ENCODE data around the gene OSTN. TPM values are rescaled to one million over a fixed set of nuclear protein-coding genes. Genes with fewer than 3 reads are reported as not detected.
"Not testable (repeated sequence)": the region's sequence is repeated elsewhere in the genome, so short reads cannot be mapped to it uniquely, and the experiment has no call there.

OSTN gene
- total RNA-seq, 1 donor from 2014 or later, result 15.1 TPM

DNA sequence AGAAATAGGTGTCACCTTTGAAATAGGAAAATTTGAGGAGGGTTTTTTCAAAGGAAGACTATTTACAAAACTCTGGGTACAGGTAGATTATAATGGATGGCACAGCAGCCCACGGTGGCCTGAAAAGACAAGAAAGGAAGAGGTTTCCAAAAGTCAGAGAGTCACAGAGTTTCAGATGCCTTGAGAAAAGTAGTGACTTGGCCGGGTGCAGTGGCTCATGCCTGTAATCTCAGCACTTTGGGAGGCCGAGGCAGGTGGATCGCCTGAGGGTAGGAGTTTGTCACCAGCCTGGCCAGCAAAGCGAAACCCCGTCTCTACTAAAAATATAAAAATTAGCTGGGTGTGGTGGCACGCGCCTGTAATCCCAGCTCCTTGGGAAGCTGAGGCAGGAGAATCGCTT is 35.2 kb downstream of the OSTN start:
- no peak for FAIRE-seq
- DNase-seq (ENCODE audit: low spot score in 2 of 2), result no peak

DNA sequence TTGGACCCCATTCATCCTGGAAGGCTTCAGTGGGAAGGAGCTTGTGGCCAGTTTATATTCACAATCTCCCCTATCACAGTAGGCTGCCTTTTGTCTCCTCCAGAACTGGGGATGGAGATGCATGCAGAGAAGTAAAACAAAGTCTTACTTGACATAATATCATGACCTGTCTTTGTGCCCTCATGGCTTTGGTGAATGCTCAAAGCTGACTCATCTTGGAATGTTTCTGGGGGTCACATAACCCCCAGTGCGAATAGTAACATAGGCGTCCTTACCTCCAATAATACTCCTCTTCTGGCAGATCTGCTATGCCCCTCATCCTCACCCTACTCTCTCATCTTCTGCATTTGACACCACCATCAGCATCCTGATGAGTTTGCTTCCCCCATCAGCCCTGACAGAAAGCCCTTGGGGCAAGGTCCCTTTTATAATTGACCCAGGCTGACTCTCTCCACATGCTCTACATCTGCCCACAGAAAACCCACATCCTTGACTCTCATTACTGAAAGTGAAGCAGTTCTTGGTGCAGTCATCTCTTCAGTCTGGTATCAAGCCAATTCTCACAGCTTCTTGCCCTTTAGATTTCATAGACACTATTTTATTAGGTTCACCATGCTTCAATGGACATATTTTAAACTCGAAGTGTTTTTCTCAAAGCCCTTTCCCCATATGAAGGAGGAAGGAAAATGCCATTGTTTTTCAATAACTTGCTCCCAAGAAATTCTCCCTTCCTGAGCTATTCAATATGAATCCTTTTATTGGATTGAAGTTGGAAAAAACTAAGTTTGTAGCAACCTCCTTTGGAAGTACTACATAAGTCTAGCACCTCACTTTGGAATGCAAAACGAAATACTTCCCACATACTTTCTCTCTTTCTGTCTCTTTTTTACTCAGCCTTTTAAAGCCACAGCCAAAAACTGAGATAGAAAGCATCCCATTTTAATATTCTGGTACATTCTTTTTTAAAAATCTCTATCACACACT is 36.6 kb downstream of the OSTN start:
- FAIRE-seq (no peak), DNase-seq (ENCODE audit: low spot score in 2 of 2) (no peak)

DNA sequence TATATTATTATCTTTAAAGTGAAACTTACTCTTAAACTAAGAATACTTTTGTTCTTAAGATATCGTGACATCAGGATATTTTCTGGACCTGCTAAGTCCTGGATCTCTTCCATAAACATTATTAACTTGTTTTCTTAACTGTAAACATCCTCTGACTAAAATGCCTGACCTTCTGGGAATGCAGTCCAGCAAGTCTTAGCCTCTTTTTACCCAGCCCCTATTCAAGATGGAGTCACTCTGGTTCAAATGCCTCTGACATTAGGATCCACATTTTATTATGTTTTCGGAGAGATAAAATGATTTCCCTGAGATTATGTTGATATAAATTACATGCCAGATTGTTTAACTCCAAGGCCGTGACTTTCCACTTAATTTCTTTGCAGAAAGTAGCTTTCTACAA is 37.6 kb downstream of the OSTN start:
- FAIRE-seq (no peak), DNase-seq (ENCODE audit: low spot score in 2 of 2) (no peak)

DNA sequence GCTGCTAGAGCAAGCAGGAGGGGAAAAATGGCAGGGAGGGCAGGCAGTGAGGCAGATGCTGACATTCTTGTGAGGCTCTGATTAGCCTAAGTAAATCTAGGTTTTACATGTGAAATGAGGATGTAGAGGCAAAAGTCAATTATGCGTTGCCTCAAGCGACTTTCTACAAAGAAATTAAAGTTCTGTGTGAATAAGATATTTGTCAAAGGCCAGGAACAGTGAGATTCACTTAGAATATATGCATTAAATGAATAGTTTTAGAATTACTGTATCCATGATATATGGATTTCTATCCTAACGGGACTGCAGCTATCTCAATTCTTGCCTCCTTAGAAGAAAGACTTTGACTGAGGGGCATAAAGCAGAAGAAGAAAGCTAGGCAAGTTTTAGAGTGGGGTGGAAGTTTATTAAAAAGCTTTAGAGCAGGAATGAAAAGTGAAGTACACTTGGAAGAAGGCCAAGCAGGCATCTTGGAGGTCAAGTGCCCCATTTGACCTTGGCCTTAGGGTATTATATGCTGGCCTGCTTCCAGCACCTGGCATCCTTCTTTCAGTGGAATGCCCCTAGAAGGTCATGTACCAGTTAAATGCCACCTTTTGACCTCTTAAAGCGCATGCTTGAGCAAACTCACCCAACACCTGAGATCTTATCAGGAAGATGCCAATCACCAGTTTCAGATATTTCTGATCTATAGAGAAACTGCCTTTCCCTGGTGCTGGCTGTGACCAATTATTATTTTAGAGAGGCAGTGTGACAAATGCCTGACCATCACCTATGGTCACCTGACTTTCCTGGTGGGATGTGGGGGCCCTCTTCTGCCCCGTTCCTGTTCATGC is 38.2 kb downstream of the OSTN start:
- DNase-seq (ENCODE audit: low spot score in 2 of 2), result no peak
- no peak for FAIRE-seq

DNA sequence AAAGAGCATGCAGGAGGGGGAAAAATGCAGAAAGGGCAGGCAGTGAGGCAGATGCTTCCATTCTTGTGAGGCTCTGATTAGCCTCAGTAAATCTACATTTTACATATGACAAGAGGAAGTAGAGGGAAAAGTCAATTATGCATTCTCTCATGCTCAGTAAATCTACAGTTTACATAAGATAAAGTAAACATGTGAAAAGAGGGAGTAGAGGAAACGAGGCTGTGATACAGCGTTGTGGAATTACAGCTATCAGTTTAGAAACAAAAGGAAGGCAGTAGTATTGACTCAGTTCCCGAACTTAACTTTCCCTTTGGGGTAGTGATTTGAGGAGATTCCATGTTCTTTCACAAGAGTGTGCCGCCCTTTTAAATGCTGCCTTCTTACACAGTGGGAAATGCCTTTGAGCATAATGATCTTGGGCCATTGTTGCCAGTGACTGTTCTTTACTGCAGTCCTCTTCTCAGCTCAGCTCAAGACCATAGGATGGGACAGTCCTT is 39.3 kb downstream of the OSTN start:
- no peak for DNase-seq (ENCODE audit: low spot score in 2 of 2)
- FAIRE-seq, result no peak

DNA sequence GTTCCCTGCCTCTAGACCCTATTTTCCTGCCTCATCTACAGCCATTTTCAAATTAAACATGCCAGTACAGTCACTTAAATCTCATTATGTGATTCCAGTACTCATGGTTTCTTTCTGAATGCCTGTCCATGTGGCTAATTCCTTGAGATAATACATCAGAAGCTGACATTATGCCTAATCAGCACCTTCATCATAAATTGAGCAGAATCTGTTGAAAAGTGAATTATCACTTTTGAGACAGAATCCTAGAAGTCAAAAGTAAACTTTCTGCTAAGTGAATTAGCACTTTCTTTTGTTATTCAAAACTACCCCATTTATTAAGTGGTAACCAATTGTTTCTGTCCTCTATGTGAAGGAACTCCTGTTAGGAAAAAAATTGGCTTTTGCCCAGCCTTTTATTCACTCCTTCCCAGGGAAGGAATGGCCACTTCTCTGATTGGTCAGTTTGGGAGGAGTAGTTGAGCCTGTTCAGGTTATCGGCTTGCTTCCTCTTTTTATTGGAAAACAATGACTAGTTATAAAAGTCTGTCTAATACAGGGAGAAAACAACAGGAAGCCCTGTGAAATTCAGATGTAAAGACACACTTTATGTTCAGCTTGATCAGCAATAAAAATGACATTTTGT is 40.5 kb downstream of the OSTN start:
- FAIRE-seq (no peak), DNase-seq (ENCODE audit: low spot score in 2 of 2) (no peak)

DNA sequence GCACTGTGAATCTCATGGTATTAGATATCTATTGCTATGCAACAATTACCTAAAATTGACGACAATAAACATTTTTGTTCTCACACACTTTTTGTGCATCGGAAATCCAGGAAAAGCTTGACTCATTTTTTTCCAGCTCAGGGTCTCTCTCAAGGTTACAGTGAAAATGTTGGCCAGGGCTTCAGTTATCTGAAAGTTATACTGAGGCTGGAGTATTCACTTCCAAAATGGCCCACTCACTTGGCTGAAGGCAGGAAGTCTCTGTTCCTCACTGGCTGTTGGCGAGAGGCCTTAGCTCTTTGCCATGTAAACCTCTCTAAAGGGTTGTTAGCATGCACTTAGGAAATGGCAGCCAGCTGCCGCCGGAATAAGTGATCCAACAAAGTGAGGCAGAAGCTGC is 41.4 kb downstream of the OSTN start:
- DNase-seq (ENCODE audit: low spot score in 2 of 2), result no peak
- FAIRE-seq, result no peak

DNA sequence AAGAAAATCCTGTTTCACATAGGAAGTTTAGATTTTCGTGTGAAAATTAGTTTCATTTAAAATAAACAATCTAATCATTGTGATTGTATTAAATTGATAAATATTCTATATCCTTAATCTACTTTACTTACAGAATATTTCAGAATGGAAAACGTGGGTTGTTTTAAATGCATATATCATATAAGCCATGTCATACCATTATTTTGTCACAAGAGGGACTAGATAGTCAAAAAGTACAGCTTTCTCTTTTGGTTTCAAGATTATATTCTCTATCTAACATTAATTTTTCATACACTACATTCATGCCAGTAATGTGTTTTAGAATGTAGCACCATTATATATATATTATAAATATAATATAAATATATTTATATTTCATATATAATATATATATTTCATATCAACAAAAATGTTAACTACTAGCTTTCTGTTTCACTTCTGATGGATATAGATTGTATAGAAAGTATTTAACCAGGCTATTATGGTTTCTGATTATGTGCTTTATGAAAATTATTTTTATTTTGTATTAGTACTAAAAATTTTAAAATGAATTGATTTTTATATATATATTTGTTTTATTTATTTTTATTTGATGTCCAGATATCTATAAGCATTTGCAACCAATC is 45.3 kb downstream of the OSTN start:
- peak; percentile 90 for FAIRE-seq
- DNase-seq (ENCODE audit: low spot score in 2 of 2), result no peak

DNA sequence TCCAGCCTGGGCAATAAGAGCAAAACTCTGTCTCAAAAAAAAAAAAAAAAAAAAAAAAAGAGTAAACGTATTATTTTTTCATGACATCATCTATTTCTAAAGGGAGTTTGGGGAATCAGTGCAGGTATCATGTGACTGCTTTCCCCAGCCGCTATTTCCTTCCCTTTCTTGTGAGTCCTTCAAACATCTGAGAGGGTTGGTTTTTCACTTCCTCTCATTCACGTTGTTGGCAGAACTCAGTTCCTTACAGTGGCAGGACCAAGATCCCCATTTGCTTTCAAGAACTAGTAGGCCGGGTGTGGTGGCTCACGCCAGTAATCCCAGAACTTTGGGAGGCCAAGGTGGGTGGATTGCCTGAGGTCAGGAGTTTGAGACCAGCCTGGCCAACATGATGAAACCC is 47.0 kb downstream of the OSTN start:
- DNase-seq (ENCODE audit: low spot score in 2 of 2); FAIRE-seq: not testable (repeated sequence)

DNA sequence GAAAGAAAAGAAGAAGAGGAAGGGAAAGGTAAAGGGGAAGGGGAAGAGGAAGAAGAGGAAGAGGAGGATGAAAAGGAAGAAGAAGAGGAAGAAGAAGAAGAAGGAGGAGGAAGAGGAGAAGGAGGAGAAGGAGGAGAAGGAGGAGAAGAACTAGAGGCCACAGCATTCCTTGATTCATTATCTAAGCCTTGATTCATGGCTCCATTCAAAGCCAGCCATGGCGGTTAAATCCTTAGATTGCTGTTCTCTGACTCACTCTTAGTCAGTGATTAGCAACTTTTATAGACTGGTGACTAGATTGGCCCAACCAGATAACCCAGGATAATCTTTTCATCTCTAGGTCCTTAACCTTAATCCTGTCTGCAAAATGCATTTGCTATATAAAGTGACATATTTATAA is 47.6 kb downstream of the OSTN start:
- FAIRE-seq, result no peak
- DNase-seq (ENCODE audit: low spot score in 2 of 2), result no peak

DNA sequence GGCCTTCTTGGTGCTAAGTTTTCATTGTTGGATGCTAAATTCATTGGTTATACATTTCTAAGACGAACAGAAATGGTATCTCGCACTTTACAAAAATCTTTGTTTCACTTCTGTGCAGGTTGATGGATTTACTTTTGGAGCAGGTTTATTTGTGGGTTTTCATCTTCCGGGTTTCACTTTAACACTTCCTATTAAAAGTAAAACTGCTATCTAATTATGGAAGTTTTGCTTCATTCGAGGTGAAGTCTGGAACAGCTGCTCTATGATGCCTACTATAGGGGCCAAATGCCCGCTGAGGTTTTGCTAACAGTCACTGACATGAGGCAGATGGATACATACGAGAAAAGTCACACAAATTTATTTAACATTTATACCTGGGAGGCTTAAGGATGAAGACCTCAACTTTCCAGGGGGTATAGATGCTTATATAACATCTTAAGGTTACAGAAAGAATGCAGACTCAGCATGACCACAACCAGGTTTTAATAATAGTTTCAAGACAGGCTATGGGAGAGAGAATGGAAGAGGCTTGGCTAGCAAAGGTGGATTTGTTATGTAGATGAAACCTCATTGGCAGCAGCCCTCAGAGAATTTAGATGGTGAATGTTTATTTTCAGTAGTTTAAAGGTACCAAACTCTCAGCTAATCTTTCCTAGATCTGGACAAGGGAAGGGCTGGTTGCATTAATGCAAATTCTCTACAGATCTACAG is 54.2 kb downstream of the OSTN start:
- no peak for DNase-seq (ENCODE audit: low spot score in 2 of 2)
- no peak for FAIRE-seq

DNA sequence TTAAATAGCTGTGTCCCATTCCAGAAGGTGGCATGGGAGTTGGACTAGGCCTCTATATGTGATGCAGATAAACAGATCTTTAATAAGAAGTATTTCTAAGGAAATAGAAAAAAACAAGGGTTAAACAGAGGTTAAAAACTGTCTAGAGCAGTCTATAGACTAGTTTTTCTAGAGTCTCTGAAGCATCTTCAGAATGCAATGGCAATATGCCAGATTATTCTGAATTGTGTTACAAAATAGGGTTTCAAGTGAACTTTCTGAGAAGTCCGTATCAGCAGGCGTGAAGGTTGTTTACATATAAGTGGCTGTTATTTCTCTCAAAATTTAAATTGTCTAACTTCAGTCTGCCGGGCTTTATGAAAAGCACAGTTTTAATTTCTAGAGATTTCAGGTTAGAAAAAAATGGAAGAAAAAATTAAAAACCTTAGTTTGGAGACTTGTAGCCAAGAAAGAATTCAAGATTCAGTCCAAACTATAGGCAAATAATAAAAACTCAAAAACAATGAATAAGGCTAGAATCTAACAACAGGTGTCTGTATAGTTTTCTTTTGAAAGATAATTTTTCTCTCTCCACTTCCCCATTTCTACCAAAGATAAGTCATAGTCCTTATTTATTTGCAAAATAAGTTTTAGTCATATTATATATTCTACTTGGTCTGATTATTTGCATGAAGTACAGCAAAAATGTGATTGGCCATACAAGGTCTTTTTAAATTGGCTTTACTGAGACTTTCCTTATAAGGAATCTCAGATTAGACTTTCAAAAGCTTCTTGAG is 55.2 kb downstream of the OSTN start:
- DNase-seq (ENCODE audit: low spot score in 2 of 2) (no peak), FAIRE-seq (no peak)

DNA sequence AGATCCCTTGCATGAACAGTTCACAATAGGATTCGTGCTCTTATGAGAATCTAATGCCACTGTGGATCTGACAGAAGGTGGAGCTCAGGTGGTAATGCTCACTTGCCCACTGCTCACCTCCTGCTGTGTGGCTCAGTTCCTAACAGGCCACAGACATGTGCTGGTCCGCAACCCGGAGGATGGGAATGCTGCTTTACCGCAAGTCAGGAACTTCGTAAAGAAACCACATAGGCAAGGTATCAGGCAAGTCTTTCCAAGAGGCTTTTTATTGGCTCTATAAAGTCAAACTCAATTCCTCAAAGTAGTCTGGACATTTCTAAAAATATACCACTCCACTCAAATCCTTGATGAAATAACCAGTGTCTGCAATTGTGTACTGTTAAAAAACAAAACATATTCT is 56.1 kb downstream of the OSTN start:
- FAIRE-seq, result no peak

DNA sequence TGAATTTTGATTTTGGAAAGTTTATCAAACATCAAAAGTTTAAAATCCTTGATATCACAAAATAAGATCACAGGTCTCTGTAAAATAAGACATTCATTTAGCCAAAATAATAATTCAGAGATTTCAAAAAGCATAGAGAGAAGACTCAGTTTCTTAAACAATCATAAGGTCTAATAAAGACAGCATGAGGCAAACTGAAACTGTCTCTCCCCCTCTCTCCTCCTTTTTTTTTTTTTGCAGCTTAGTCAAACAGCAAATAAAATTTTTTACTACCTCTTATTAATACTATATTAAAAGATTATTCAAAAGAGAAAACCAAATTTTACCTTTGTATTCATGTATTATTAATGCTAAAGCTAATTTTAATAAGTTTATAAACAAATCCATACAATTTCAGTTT is 57.4 kb downstream of the OSTN start:
- DNase-seq (ENCODE audit: low spot score in 2 of 2), result no peak
- no peak for FAIRE-seq

More for the DNA sequence above, 56.1 kb downstream of the OSTN start:
- DNase-seq (ENCODE audit: low spot score in 2 of 2), result no peak

DNA sequence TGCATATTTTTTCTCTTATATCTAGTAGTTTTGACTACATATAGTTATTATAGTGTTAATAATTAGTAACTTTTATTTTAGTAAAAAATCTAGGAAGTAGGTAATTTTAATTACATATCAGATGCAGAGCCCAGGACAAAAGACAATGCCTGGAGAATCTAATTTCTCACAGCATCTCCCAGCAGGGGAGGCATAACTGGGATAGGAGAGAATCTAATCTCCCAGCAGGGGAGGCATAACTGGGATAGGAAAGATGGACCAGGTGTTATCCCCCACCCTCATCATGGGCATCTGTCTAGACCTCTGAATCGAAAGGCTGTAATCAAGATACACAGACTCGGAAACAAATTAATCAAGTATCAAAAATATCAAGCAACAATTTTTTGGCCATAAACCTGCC is 58.2 kb downstream of the OSTN start:
- DNase-seq (ENCODE audit: low spot score in 2 of 2) (no peak), FAIRE-seq (no peak)

DNA sequence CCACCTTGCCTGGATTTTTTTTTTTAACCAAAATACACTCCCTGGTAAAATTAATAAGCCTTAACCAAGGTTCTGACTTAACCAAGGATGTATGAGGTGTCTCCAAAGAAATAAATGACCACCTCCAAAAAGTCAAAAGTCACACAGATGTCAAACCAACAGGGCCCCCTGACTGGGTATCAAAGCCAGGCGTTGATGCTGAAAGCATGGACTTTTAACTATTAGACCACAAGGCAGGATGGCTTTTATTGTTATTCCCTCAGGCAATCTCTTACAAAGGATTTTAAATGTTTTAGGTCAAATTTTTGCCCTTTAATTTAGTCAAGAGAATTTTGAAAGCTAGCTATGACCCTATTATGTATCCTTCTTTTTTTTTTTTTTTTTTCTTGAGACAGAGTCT is 60.4 kb downstream of the OSTN start:
- no peak for DNase-seq (ENCODE audit: low spot score in 2 of 2)
- no peak for FAIRE-seq

DNA sequence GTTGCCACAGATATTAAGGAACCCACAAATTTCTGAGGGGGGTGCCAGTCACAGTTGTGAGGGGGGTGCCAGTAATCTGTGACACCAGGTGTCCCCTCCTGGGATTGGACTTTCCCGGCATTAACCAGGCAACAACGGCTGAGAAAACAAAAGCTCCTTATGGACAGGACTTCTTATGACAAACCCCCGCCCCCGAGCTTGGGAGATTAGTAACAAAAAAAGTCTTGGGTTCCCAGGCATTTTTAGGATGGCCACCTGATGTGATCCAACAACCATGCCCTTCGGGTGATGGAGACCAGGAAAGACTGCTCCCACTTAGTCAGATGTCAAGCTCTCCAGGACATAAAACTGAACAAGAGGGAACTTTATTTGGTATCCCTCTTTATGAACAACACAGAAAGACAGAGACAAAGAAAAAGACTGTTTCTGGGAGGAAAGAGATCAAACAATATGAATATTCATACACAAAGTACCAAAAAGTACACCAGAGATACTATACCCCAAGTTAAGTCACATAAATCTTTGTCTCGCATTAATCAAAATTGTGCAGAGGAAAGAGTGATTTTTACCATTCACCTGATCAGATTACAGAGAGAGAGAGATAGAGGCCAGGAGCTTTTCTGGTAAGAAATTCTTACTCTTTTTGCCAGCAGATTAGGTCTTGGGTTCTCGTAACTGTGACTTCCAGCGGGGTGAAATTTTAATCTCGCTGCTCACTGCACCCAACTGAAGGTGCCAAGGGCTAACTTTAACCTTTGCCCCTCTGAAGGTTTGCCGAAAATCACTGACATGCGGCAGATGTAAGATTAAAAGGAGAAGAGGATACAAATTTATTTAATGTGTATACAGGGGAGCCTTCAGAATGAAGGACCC is 61.6 kb downstream of the OSTN start:
- DNase-seq (ENCODE audit: low spot score in 2 of 2) (no peak), FAIRE-seq (no peak)

DNA sequence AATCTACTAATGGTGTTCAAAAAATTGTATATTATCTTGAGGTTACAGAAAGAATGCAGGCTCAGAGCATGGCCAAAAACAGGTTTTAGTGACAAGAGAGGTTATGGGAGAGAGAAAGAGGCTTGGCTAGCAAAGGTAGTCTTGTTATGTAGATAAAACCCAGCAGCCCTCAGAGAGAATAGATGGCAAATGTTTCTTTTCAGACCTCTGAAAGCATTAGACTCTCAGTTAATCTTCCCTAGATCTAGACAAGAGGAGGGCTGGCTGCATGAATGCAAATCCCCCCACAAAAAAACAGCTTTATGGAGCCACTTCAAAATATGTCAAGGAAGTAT is 62.2 kb downstream of the OSTN start:
- no peak for DNase-seq (ENCODE audit: low spot score in 2 of 2)
- FAIRE-seq, result no peak

Measured in frontal cortex (tissue), 4 donors.